Mesenchymal stem cell (in vitro differentiated cells and primary cell): Measurements from ENCODE around the gene OR4K5. TPM values are rescaled to one million over a fixed set of nuclear protein-coding genes. Genes with fewer than 3 reads are reported as not detected.

Experiments used
- DNase-seq: peaks from one replicate; pipeline ENCODE4 v3.0.0-alpha.2; 2013
- H2AFZ ChIP-seq: one replicate; pipeline ENCODE4 v1.6.1; 2013; ENCODE audit warnings: low read depth, mild to moderate bottlenecking, control low read depth, inconsistent platforms, low read length, moderate library complexity
- H2AK5ac ChIP-seq: 2 replicates; pipeline ENCODE4 v1.6.1; 2013; ENCODE audit warnings: low read length, moderate library complexity, mild to moderate bottlenecking, inconsistent platforms; ENCODE audit not compliant: severe bottlenecking
- H2BK120ac ChIP-seq: one replicate; pipeline ENCODE4 v1.6.1; 2013; ENCODE audit warnings: low read depth, mild to moderate bottlenecking, inconsistent platforms, low read length, moderate library complexity
- H2BK12ac ChIP-seq, 2 experiments: one replicate each; pipeline ENCODE4 v1.6.1; 2013; ENCODE audit warnings: inconsistent platforms in 2 of 2, low read length in 2 of 2, mild to moderate bottlenecking in 2 of 2, moderate library complexity in 2 of 2, control low read depth in 1 of 2
- H2BK15ac ChIP-seq: one replicate; pipeline ENCODE4 v1.6.1; 2013; ENCODE audit warnings: mild to moderate bottlenecking, low read depth, inconsistent platforms; ENCODE audit not compliant: poor library complexity, severe bottlenecking
- H2BK5ac ChIP-seq: 2 replicates; pipeline ENCODE4 v1.6.1; 2013; ENCODE audit warnings: low read depth, mild to moderate bottlenecking, low read length, control low read depth, inconsistent platforms; ENCODE audit not compliant: poor library complexity, severe bottlenecking
- H3K14ac ChIP-seq, 2 experiments: one replicate each; pipeline ENCODE4 v1.6.1; 2013; ENCODE audit warnings: inconsistent platforms in 2 of 2, low read length in 2 of 2, control low read depth in 1 of 2, mild to moderate bottlenecking in 1 of 2, moderate library complexity in 1 of 2
- H3K18ac ChIP-seq, 2 experiments: one replicate each; pipeline ENCODE4 v1.6.1; 2013; ENCODE audit warnings: inconsistent platforms in 2 of 2, low read length in 2 of 2, control low read depth in 1 of 2, low read depth in 1 of 2, mild to moderate bottlenecking in 1 of 2
- H3K23ac ChIP-seq, 2 experiments: one replicate each; pipeline ENCODE4 v1.6.1; 2013; ENCODE audit warnings: inconsistent platforms in 2 of 2, low read length in 2 of 2, mild to moderate bottlenecking in 2 of 2, moderate library complexity in 2 of 2, control low read depth in 1 of 2
- H3K27ac ChIP-seq: 2 replicates; pipeline ENCODE4 v1.5.1; 2013; ENCODE audit warnings: mild to moderate bottlenecking, moderate library complexity, low read length, control low read depth, inconsistent platforms; ENCODE audit not compliant: poor library complexity, severe bottlenecking
- H3K27me3 ChIP-seq, 2 experiments: 2 replicates each; pipeline versions ENCODE4 v1.6.1 to v1.7.0; 2013; ENCODE audit warnings: low read length in 2 of 2, mild to moderate bottlenecking in 2 of 2, moderate library complexity in 2 of 2, control low read depth in 1 of 2, inconsistent platforms in 1 of 2; ENCODE audit not compliant: control insufficient read depth in 1 of 2, insufficient read depth in 1 of 2
- H3K36me3 ChIP-seq, 2 experiments: 2 replicates each; pipeline versions ENCODE4 v1.6.1 to v1.7.0; 2013; ENCODE audit warnings: low read length in 2 of 2, control low read depth in 1 of 2, inconsistent platforms in 1 of 2, low read depth in 1 of 2, mild to moderate bottlenecking in 1 of 2; ENCODE audit not compliant: insufficient read depth in 2 of 2, control insufficient read depth in 1 of 2
- H3K4ac ChIP-seq, 2 experiments: one replicate each; pipeline ENCODE4 v1.6.1; 2013; ENCODE audit warnings: inconsistent platforms in 2 of 2, low read length in 2 of 2, mild to moderate bottlenecking in 2 of 2, moderate library complexity in 2 of 2, control low read depth in 1 of 2, low read depth in 1 of 2
- H3K4me1 ChIP-seq: 2 replicates; pipeline ENCODE4 v1.6.1; 2013; ENCODE audit warnings: low read depth, low read length, control low read depth; ENCODE audit not compliant: control insufficient read depth, insufficient read depth
- H3K4me2 ChIP-seq: 2 replicates; pipeline ENCODE4 v1.6.1; 2013; ENCODE audit warnings: low read length, mild to moderate bottlenecking, inconsistent platforms; ENCODE audit not compliant: poor library complexity, severe bottlenecking
- H3K4me3 ChIP-seq, 2 experiments: 2 replicates each; pipeline versions ENCODE4 v1.5.1 to v1.7.0; 2013; ENCODE audit warnings: low read length in 2 of 2, mild to moderate bottlenecking in 2 of 2, control low read depth in 1 of 2, low read depth in 1 of 2; ENCODE audit not compliant: insufficient read depth in 1 of 2
- H3K79me1 ChIP-seq: replicated peaks from 2 replicates; pipeline ENCODE4 v1.6.1; 2013; ENCODE audit warnings: mild to moderate bottlenecking, control low read depth, low read length, inconsistent platforms; ENCODE audit not compliant: poor library complexity, severe bottlenecking
- H3K9ac ChIP-seq: 2 replicates; pipeline ENCODE4 v1.7.0; 2013; ENCODE audit warnings: mild to moderate bottlenecking, low read length, moderate library complexity
- H3K9me3 ChIP-seq: 2 replicates; pipeline ENCODE4 v1.7.0; 2013; ENCODE audit warnings: mild to moderate bottlenecking, low read length; ENCODE audit not compliant: control insufficient read depth
- H4K8ac ChIP-seq: one replicate; pipeline ENCODE4 v1.6.1; 2013; ENCODE audit warnings: inconsistent platforms, mild to moderate bottlenecking, low read length, moderate library complexity
- H4K91ac ChIP-seq: one replicate; pipeline ENCODE4 v1.6.1; 2013; ENCODE audit warnings: mild to moderate bottlenecking, low read length, inconsistent platforms
- WGBS: methylation state at CpG from one replicate; pipeline ENCODE4 v1.1.7; 2013; ENCODE audit warnings: mixed read lengths; 5-methylcytosine and 5-hydroxymethylcytosine counted together
- polyA plus RNA-seq, 2 experiments: library from polyadenylated mRNA; stranded (reverse); fragments of 200-250 nt; gene quantifications; one replicate each; pipeline ENCODE4 v1.2.3, GENCODE V29; 2013

The OR4K5 gene
- polyA plus RNA-seq (2013, experiment 1 of 2): not detected
- polyA plus RNA-seq (2013, experiment 2 of 2): not detected

- Histone ChIP-seq H3K4ac (no peak within 1 kb of the TSS), H3K18ac (no peak within 1 kb of the TSS), H2BK5ac (no peak within 1 kb of the TSS), H3K36me3 (no peaks in the 10 kb centered on the region), H3K79me1 (no peaks in the 10 kb centered on the region), H3K9ac (no peak within 1 kb of the TSS), H3K4me1 (no peaks in the 10 kb centered on the region), H2AK5ac (no peak within 1 kb of the TSS), H2BK15ac (no peak within 1 kb of the TSS), H3K23ac (no peak within 1 kb of the TSS), H3K27ac (no peak within 1 kb of the TSS), H4K8ac (no peak within 1 kb of the TSS), H3K14ac (no peak within 1 kb of the TSS), H3K4me3 (no peak within 1 kb of the TSS), H2AFZ (no peak within 1 kb of the TSS), H3K27me3 (no peaks in the 10 kb centered on the region), H4K91ac (no peak within 1 kb of the TSS), H3K4me2 (no peak within 1 kb of the TSS), H2BK120ac (no peak within 1 kb of the TSS), H2BK12ac (no peak within 1 kb of the TSS), H3K9me3 (peaks cover 5% of the 10 kb centered on the region)
- no peak for DNase-seq
Measured at GRCh38 chr14:19920021-19920657, at the start of gene OR4K5. TSS of gene OR4K5 (plus strand) at chr14:19920607. CDS start at chr14:19920607, 0 bp downstream.

- no peak overlapping the region for H2BK15ac ChIP-seq
- no peak overlapping the region for H3K18ac ChIP-seq
- H3K9ac ChIP-seq: no peak overlapping the region
- H2BK120ac ChIP-seq: no peak overlapping the region
- H2AK5ac ChIP-seq: no peak overlapping the region
- no peak overlapping the region for H3K4me3 ChIP-seq
- no peaks in the 10 kb centered on the region for H3K9me3 ChIP-seq
- WGBS: 72% methylated on average over 4 of the region's 6 CpGs
- DNase-seq: no peak
- H3K79me1 ChIP-seq: no peaks in the 10 kb centered on the region
- H2BK5ac ChIP-seq: no peak overlapping the region
- H3K27ac ChIP-seq: no peak overlapping the region
- no peaks in the 10 kb centered on the region for H3K27me3 ChIP-seq
- H3K23ac ChIP-seq: no peak overlapping the region
- H3K4ac ChIP-seq: no peak overlapping the region
- no peak overlapping the region for H2AFZ ChIP-seq
- H4K91ac ChIP-seq: no peak overlapping the region
- H3K36me3 ChIP-seq: no peaks in the 10 kb centered on the region
- no peaks in the 10 kb centered on the region for H3K4me1 ChIP-seq
- H3K14ac ChIP-seq: no peak overlapping the region
- no peak overlapping the region for H3K4me2 ChIP-seq
- H4K8ac ChIP-seq: no peak overlapping the region
- no peak overlapping the region for H2BK12ac ChIP-seq
Measured at GRCh38 chr14:19873178-19873577, 47.2 kb upstream of the OR4K5 start.

GRCh38 chr14:19874842-19875241 lies 45.6 kb upstream of the OR4K5 start, which contains the start of gene OR4K2:
TSS of gene OR4K2 (plus strand) at chr14:19875142. CDS start at chr14:19876268, 1,126 bp downstream.
- H4K91ac ChIP-seq: no peak within 1 kb of the TSS

GRCh38 chr14:19878029-19878642 lies 42.3 kb upstream of the OR4K5 start:
- Histone ChIP-seq H3K4me2 (no peak overlapping the region), H3K27me3 (no peaks in the 10 kb centered on the region), H2BK12ac (no peak overlapping the region), H4K91ac (no peak overlapping the region), H2BK120ac (no peak overlapping the region), H4K8ac (no peak overlapping the region), H3K9me3 (no peaks in the 10 kb centered on the region), H3K4me3 (no peak overlapping the region), H2AFZ (no peak overlapping the region), H2BK15ac (no peak overlapping the region), H3K27ac (no peak overlapping the region), H3K23ac (no peak overlapping the region), H3K79me1 (no peaks in the 10 kb centered on the region), H3K36me3 (no peaks in the 10 kb centered on the region), H3K9ac (no peak overlapping the region), H3K4me1 (no peaks in the 10 kb centered on the region), H2AK5ac (no peak overlapping the region), H3K14ac (no peak overlapping the region), H3K4ac (no peak overlapping the region), H2BK5ac (no peak overlapping the region), H3K18ac (no peak overlapping the region)
- no peak for DNase-seq

More at GRCh38 chr14:19874842-19875241, 45.6 kb upstream of the OR4K5 start, which contains the start of gene OR4K2:
- no peak within 1 kb of the TSS for H3K9ac ChIP-seq
- H3K23ac ChIP-seq: no peak within 1 kb of the TSS
- H3K27me3 ChIP-seq: no peaks in the 10 kb centered on the region
- H3K36me3 ChIP-seq: no peaks in the 10 kb centered on the region
- H2AK5ac ChIP-seq: no peak within 1 kb of the TSS
- H3K4me2 ChIP-seq: no peak within 1 kb of the TSS
- H2BK12ac ChIP-seq: no peak within 1 kb of the TSS
- WGBS: no CpG with 5 or more reads among the region's 2 CpGs
- no peak within 1 kb of the TSS for H2BK5ac ChIP-seq
- H3K18ac ChIP-seq: no peak within 1 kb of the TSS
- H2BK15ac ChIP-seq: no peak within 1 kb of the TSS
- no peak within 1 kb of the TSS for H2BK120ac ChIP-seq
- no peaks in the 10 kb centered on the region for H3K9me3 ChIP-seq
- H3K4me3 ChIP-seq: no peak within 1 kb of the TSS
- no peak for DNase-seq
- no peaks in the 10 kb centered on the region for H3K4me1 ChIP-seq
- H3K79me1 ChIP-seq: no peaks in the 10 kb centered on the region
- no peak within 1 kb of the TSS for H3K27ac ChIP-seq
- no peak within 1 kb of the TSS for H4K8ac ChIP-seq
- H3K14ac ChIP-seq: no peak within 1 kb of the TSS
- no peak within 1 kb of the TSS for H2AFZ ChIP-seq
- H3K4ac ChIP-seq: no peak within 1 kb of the TSS
